Testis (tissue), 2 donors: ENCODE results near the gene SHLD1.

Source experiments
- POLR2A ChIP-seq: fragments of 450-650 bp; IDR thresholded peaks from one replicate; pipeline ENCODE4 v1.6.1; 2017; ENCODE audit warnings: antibody characterized with exemption, mild to moderate bottlenecking, moderate library complexity
- TF ChIP-seq, protein P1 (sequence below), 3 experiments: fragments of 450-650 bp in 2 of 3; fragments of 200-600 bp in 1 of 3; sonication (generic) in 1 of 3; IDR thresholded peaks; one replicate each; pipeline ENCODE4 v1.5.1; 2016 to 2019; ENCODE audit warnings: antibody characterized with exemption in 3 of 3, mild to moderate bottlenecking in 2 of 3, moderate library complexity in 1 of 3

DNA sequence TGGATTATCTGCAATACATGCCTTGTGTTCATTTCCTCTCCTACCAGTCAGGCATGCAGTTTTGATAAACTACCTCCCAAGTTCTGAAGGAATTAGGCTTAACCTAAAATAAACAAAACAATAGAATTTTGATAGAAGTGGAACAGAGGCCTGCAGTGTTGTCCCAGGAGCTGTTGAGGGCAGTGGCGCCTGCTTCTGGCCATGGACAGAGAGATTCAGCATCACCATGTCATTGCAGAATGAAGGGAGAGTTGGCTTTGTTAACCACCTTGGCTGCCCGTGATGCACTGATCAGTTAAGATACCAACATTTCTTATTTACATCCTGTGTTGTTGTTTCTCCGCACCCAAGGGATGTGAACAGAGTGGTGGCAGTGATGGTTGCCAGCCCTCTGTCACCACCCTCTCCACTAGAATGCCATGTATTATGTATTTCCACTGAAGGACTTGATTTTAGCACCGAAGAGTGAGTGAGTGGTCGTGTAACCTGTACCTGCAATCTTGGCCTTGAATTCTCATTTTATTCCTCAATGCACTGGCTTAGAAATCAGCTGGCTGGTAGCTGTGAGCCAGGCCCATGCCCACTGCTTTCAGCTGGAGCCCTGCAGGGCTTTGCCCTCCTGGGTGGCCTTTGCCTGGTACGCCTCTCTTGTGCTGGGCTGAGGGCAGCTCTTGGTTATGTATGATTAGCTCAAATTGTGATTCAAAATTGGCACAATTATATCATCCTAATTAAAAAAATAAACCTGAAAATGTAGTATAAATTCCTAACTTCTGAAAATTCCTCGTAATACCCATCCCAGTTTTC is 56.5 kb downstream of the SHLD1 start:
- no peak for TF ChIP-seq POLR2A
- TF ChIP-seq, protein P1, sequence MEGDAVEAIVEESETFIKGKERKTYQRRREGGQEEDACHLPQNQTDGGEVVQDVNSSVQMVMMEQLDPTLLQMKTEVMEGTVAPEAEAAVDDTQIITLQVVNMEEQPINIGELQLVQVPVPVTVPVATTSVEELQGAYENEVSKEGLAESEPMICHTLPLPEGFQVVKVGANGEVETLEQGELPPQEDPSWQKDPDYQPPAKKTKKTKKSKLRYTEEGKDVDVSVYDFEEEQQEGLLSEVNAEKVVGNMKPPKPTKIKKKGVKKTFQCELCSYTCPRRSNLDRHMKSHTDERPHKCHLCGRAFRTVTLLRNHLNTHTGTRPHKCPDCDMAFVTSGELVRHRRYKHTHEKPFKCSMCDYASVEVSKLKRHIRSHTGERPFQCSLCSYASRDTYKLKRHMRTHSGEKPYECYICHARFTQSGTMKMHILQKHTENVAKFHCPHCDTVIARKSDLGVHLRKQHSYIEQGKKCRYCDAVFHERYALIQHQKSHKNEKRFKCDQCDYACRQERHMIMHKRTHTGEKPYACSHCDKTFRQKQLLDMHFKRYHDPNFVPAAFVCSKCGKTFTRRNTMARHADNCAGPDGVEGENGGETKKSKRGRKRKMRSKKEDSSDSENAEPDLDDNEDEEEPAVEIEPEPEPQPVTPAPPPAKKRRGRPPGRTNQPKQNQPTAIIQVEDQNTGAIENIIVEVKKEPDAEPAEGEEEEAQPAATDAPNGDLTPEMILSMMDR (IDR thresholded peaks at IDR 0.05) = no peak
